ENCODE results near the gene KRT33A.

KRT33A gene

DNA sequence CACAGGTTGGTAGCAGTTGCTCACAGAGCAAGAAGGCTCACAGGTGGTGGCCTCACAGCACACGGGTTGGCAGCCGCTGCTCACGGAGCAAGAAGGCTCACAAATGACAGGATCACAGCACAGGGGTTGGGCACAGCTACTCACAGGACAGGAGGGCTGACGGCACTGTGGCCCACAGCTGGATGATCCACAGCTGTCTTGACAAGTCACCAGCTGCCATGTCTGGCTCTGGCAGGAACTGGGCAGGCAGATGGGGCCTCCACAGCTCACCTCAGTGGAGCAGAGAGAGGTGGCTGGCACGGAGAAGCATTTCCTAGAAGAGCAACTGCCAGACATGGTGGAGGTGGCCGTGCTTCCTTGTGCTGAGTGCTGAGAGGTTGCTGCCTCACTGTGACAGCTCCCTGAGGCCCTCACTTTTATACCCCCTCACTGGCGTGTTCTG, 41.7 kb downstream of the KRT33A start, which contains the start of gene KRTAP16-1:
Gene KRTAP16-1, minus strand, starts transcription at position 392 of the 442 bp plus-strand sequence. Its CDS starts 56 bp downstream, at position 336.
- DNase-seq (ENCODE audit: extremely low spot score, insufficient read length, low read depth) (no peak), FAIRE-seq (no peak)

- FAIRE-seq (peak; percentile 63), DNase-seq (ENCODE audit: extremely low spot score, insufficient read length, low read depth) (no peak)
Measured at GRCh38 chr17:41308251-41308917, 42.2 kb downstream of the KRT33A start.

DNA sequence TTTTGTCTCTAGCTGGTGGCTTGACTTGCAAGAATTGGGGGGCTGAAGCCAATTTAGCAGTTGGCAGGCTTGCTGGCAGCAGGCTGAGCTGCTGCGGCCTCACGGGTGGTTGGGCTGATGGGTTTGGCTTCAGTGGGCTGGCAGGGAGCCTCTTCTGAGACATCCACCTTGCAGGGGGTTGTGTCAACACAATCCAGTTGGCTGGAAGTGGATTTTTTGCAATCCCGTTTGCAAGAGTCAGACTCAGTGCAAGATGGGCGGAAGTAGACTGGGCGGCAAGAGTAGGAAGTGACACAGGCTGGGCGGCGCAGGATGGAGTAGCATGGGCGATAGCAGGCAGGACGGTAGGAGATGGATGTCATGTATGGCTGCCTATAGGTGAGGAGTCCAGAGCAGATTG, 43.0 kb downstream of the KRT33A start:
- DNase-seq (ENCODE audit: extremely low spot score, insufficient read length, low read depth) = no peak
- no peak for FAIRE-seq

GRCh38 chr17:41304091-41304490, 46.5 kb downstream of the KRT33A start:
- no peak for DNase-seq (ENCODE audit: extremely low spot score, insufficient read length, low read depth)
- FAIRE-seq = no peak

- no peak for FAIRE-seq
- DNase-seq (ENCODE audit: extremely low spot score, insufficient read length, low read depth) = no peak
Measured at GRCh38 chr17:41302981-41303380, 47.6 kb downstream of the KRT33A start.

DNA sequence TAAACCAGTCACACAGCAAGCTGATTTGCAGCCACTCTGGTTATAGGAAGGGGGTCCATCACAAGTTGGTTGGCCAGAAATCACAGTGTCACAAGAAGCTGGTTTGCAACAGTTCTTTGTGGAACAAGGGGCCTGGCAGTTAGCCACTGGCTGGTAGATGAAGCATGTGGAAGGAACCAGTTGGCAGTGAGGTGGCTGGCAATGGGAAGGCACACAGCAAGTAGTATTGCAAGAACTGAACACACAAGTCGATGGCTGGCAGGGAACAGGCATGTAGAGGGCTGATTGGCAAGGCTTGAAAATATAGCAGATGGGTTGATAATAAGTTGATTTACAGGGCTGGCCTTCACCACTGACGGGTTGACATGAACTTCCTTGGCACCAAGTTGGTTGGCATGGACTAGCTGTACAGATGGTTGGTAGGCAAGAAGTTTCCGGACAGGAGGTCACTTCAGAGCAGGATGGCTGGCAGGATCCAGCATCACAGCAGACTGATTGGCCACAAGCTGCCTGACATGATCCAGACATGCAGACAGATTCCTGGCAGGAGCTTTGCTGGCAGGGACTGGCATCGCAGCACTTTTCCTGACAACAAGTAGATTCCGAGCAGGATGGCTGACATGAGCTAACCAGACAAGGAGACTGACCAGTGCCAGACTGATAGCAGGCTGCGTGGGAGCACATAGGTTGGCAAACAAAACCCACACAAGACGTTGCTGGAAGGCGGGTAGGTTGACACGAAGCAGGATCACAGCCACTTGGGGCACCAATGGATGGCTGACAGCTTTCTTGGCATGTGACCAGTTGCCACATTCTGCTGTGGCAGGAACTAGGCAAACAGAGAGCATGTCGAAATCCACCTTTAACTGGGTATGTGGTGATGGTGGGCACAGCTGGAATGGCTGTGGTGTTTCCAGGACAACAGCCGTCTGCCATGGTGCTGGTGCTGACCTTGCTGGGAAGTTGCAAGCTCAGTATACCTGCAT, 48.4 kb downstream of the KRT33A start, which contains the start of gene KRTAP29-1:
Gene KRTAP29-1, minus strand, starts transcription at position 936 of the 986 bp plus-strand sequence. Its CDS starts 0 bp downstream, at position 936.
- FAIRE-seq = no peak
- DNase-seq (ENCODE audit: extremely low spot score, insufficient read length, low read depth) = no peak

DNA sequence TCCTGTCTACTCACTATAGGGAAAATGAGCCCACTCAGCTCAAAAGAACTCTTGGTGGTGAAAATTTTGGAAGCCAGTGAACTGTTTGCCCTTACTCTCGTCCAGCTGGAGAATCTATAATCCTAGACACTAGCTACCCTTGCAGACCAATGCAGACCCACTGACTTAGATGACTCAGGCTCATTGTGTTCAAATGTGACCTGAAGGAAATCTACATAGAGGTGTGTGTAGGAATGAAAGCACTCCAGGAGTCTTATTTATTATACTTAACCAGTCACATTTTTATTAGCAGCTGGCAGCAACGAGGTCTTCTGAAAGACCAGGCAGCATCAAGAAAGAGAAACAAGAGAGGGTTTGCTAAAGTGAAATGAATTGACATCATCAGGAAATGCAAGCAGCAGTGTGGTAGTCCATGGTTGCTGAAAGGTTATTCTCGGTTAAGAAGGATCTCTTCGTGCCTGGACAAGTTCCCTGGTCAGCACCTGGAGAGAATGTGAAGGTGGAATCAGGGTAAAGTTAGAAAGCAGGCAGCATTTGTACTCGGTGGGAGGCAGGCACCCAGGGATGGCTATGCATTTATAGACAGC, 49.3 kb downstream of the KRT33A start:
- FAIRE-seq (no peak), DNase-seq (ENCODE audit: extremely low spot score, insufficient read length, low read depth) (no peak)

DNA sequence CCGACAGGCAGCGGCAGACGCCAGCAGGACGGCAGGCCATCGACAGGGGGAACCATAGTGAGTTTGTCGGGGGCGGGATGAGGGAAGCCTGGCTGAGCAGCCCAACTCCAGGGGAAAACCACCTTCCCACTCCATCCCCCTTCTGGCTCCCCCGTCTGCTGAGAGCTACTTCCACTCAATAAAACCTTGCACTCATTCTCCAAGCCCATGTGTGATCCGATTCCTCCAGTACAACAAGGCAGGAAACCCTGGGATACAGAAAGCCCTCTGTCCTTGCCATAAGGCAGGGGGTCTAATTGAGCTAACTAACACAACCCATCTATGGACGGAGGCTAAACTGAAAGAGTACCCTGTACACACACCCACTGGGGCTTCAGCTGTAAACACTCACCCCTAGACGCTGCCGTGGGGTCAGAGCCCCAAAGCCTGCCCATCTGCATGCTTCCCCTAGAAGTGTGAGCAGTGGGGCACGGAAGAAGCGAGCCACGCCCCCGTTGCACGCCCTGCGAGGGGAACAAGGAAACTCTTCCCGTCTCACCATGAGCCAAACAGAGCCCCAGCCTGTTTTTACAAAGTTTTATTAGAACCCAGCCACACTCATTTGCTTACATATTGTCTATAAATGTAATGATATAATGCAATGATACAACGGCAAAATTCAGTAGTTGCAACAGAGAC, 52.0 kb downstream of the KRT33A start:
- no peak for DNase-seq (ENCODE audit: extremely low spot score, insufficient read length, low read depth)
- no peak for FAIRE-seq

DNA sequence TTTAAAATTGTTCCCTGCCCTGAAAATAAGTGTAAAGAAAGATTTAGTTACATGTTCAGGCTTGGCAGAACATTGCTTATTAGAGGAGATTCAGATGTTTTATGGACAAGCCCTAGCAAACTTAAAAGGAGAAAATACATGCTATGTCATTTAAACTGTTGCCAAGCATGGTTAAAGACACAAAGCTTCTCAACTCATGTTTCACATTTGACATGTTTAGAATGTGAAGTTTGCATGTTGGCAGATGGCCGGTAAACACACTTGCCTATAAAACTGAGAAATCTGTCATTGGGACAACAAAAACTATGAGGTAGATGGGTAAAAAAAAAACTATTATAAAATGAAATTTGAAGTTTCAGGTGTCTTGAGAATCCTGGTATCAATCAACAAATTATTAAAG, 53.8 kb downstream of the KRT33A start:
- no peak for FAIRE-seq
- DNase-seq (ENCODE audit: extremely low spot score, insufficient read length, low read depth) = no peak

Data from GM18507 (cell line).